HG03103 (cell line): ENCODE measurements around the gene PDE8B.

Source experiments
- ATAC-seq: cut with Tn5 transposase; IDR thresholded peaks from one replicate; pipeline ENCODE4 v1.9.1; 2021; ENCODE audit warnings: low read depth; ENCODE audit not compliant: unreplicated experiment

PDE8B gene

DNA sequence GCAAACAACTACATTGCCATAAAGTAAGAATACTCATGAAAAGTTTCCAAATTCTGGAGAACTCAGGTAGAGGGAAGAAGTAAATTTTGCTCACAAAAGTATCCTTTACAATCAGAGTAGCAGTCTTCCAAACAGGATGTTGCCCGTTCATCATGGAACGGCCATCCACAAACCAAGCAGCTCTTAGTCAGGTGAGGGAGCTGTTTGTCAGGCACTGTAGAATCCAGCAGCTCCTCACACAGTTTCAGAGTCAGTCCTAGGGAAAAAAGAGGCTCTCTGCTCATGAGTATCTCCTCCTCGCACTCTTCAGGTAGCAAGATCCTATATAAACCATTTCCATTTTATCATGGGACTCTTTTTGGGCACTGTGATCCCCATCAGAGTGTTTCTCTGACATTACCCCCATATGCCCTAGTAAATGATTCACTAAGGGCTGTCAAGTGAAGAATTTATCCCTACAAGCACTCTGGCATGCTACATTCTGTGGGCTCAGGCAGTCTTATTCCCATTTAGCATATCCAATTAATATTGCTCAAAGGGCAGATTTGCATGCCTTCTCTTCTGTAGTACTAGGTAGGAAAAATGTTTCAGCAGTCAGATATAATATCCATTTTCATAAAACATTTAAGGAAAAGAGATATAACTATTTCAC is 183.7 kb downstream of the PDE8B start:
- ATAC-seq: no peak

- ATAC-seq: no peak
Measured at GRCh38 chr5:77396017-77396416, 185.5 kb downstream of the PDE8B start.

GRCh38 chr5:77397686-77398292 is 187.3 kb downstream of the PDE8B start:
- no peak for ATAC-seq

DNA sequence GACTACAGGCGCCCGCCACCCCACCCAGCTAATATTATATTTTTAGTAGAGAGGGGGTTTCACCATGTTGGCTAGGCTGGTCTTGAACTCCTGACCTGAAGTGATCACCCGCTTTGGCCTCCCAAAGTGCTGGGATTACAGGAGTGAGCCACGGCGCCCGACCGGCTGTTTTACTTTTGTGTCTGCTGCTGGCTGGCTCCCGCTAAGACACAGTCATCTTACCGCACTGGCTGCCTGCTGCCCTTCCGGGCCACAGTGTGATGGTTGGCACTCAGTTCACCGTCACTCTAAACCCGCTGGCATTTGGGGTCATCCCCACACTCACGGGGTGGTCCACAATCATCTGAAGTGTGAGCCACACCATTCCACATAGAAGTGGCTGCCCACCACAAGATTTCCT is 188.0 kb downstream of the PDE8B start:
- no peak for ATAC-seq

DNA sequence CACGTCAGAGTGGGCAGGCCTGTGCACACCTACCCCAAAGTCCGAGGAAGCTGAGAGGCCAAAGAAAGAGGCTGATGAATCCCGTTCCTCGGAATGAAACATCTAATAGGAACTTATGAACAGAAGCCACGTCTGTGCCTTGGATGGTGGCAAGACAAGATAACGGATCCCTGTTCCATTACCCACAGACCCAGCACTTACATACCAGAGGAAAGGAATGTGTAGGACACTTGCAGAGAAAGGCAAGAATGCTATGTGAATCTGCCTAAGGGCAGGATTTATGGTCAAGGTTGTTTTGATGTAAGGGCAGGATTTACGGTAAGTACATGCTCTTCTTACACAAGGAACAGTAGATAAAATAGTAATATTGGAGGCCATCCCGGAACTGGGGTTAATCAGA is 188.4 kb downstream of the PDE8B start:
- ATAC-seq: no peak

DNA sequence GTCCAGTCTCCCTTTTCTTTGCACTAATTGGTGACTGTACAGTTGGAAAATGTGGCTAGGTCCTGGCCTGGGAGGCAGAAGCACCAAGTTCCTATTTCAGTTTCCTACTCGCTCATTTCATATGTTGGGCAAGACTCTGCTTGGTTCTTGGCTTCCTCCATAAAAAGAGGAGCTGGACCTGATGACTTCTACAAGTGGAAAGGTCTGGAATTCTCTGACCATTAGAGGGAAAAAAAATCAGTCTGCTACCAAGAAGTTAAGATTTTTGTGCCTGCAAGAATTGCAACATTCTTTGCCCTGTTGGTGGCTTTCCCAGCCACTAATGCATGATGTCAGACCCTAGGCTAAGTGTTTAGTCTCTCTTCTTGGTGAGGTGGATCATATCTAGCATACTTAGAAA is 190.2 kb downstream of the PDE8B start:
- ATAC-seq: no peak

DNA sequence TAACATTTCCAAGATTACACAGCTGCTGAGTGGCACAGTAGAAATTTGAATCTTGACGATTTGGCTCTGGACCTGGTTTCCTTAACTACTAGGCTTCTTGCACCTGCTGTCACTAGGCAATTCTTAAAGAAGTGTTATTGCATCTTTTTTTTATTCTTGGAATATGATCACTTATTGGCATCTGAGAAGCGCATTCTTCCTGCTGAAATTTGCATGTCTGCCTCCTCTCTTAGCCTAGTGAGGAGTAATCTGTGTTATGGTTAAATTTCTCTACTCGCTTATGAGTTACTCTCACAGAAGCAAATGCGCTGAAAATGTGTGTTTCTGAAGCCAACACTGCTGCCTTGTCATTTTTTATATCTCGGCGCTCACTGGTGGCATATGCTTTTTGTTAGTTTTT is 192.3 kb downstream of the PDE8B start:
- ATAC-seq: no peak

DNA sequence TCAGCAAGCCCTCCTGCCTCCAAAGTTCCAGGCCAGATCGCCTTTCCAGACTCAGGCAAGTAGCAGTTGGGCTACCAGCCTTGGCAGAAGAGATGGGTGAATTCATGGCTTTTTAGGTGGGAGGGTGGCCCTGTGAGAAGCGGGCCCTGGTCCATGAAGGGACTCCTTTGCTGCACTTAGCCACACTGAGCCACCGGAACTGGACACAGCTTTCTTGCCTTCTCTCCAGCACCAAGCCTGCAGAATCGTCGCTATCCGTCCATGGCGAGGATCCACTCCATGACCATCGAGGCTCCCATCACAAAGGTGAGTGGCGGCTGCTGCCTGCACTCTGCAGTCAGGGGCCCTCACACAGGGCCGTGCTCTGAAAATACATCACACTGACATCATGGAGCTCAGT is 196.7 kb downstream of the PDE8B start:
- no peak for ATAC-seq

- no peak for ATAC-seq
Measured at GRCh38 chr5:77409870-77410621, 199.6 kb downstream of the PDE8B start.

DNA sequence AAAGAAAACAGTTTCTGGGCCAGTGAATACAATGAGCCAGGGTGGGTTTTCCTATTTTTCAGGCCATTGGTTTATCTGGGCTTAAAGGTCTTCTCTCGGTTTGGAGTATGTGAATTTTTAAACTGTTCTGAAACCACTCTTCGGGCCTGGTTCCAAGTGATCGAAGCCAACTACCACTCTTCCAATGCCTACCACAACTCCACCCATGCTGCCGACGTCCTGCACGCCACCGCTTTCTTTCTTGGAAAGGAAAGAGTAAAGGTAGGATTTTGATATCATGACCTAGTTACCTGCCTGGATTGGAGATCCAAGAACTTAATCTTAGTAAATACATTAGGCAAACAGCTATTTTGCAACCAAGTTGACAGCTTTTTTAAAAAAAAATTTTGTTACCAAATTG is 202.6 kb downstream of the PDE8B start:
- no peak for ATAC-seq

- ATAC-seq: no peak
Measured at GRCh38 chr5:77418162-77418561, 207.7 kb downstream of the PDE8B start.

DNA sequence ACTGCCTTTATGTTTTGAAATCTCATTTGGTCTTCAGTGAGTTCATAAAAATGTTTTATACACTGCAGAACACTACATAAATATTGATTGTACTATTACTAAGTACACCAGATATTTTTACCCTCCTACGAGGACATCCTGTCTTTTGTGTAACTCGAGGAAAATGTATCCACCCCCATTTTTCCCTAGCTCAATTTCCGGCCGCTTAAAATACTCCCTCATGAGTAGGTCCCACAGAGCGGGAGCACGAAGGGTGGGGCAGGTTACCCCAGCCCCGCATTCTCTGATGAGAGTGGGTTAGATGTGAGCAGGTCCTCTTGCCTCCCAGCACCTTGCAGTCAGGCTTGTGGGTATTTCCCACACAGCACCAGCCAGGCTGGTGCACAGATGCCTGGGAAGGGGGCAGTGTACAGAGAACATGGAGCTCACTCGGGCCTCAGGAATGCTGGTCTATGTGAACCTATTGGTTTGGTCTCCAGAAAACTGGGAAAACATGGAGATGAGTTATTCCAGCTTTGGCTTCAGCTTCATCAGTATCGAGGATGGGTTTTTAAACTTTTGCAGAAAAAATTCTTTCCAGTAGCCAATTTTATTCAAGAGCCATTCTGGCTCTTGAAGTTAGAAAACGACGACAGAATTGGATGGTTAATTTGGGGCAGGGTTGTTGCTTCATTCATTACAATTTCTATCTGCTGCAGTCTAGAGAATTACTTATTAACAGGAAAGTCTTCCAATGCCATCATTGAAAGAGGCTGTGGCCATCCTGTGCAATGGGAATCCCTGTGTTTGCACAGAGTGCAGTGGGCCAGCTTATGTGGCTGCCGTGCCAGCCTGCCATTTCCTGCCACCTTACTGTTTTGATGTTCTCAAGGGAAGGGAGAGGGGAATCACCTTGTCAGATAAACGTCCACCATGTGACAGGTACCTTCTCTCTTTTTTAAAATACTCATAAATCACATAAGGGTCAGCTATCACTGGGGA is 208.4 kb downstream of the PDE8B start:
- no peak for ATAC-seq

DNA sequence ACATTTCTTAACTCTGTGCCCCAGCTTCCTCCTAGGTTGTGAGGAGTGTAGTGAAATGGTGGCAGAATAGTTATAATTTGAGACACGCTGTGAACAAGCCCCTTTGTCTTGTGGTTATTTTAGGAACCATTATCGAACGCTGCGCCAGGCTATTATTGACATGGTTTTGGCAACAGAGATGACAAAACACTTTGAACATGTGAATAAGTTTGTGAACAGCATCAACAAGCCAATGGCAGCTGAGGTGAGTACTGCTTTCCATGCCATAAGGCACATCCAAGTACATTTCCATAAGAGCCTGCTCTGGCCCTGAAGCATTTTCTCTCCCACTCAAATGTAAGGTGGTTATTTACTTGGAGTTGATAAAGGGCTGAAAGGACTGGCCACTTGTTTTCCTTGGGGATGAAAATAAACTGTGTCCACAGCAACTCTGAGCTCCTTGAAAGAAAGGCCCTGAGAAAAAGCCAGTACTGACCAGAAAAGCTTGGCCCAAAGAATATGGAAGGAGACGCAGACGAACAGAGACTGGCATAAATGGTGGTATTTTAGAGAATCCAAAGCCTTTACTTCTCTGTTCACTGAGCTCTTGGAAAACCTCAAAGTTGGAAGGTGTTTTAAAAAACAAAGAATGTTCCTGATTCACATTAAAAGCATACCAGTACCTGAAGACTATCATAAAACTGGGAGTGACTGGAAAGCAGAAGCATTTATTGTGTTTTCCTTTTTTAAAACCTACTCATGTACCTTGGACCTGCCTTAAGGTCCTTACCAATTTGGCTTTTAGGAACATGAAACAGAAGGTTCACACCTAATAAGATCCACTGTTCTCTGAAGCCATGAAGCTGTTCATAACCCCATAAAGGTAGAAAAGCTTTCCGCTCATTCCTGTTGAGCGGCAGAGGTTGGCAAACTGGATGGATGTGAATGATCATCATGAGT is 209.4 kb downstream of the PDE8B start:
- no peak for ATAC-seq

GRCh38 chr5:77420940-77421339 is 210.5 kb downstream of the PDE8B start:
- ATAC-seq: no peak

GRCh38 chr5:77423022-77423750 is 212.7 kb downstream of the PDE8B start:
- ATAC-seq: no peak

GRCh38 chr5:77424921-77425320 is 214.4 kb downstream of the PDE8B start:
- no peak for ATAC-seq

- ATAC-seq: no peak
Measured at GRCh38 chr5:77425420-77425819, 214.9 kb downstream of the PDE8B start.

DNA sequence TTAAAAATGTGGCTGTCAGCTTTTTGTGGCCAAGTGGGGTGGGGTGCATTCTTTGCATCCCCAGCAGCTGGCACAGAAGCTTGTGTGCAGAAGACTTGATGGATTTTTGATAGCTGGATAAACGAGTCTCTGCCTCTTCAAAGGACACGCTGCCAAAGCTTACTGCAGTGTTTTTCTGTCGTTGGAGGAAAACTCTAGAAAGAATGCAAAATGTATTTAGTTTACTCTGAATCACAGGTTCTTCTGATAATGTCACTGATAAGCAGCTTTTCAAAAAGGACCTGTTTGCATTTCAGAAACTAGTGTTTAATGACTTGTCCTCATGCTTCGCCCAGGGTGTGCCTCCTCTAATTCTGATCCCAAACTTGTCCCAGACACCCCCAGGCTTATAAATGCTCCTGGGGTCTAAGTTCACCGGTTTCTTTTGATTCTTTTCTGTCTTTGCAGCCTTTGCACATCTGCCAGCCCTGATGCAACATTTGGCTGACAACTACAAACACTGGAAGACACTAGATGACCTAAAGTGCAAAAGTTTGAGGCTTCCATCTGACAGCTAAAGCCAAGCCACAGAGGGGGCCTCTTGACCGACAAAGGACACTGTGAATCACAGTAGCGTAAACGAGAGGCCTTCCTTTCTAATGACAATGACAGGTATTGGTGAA is 215.6 kb downstream of the PDE8B start:
- no peak for ATAC-seq

DNA sequence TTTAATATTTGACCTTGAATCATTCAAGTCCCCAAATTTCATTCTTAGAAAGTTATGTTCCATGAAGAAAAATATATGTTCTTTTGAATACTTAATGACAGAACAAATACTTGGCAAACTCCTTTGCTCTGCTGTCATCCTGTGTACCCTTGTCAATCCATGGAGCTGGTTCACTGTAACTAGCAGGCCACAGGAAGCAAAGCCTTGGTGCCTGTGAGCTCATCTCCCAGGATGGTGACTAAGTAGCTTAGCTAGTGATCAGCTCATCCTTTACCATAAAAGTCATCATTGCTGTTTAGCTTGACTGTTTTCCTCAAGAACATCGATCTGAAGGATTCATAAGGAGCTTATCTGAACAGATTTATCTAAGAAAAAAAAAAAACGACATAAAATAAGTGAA is 216.2 kb downstream of the PDE8B start:
- no peak for ATAC-seq
